Tibial nerve (tissue), 3 donors: ENCODE data around the gene NDUFS8.

Experiments used
- CTCF ChIP-seq, 5 experiments: fragments of 200-600 bp in 3 of 5; fragments of 450-650 bp in 2 of 5; sonication (generic) in 3 of 5; IDR thresholded peaks; one replicate each; pipeline ENCODE4 v1.5.1; 2016 to 2019; ENCODE audit warnings: antibody characterized with exemption in 5 of 5, mild to moderate bottlenecking in 3 of 5, moderate library complexity in 2 of 5
- POLR2A ChIP-seq, 2 donors: fragments of 450-650 bp; IDR thresholded peaks; one replicate each; pipeline ENCODE4 v1.6.1; 2017; ENCODE audit warnings: antibody characterized with exemption in 2 of 2, mild to moderate bottlenecking in 2 of 2, moderate library complexity in 2 of 2

DNA sequence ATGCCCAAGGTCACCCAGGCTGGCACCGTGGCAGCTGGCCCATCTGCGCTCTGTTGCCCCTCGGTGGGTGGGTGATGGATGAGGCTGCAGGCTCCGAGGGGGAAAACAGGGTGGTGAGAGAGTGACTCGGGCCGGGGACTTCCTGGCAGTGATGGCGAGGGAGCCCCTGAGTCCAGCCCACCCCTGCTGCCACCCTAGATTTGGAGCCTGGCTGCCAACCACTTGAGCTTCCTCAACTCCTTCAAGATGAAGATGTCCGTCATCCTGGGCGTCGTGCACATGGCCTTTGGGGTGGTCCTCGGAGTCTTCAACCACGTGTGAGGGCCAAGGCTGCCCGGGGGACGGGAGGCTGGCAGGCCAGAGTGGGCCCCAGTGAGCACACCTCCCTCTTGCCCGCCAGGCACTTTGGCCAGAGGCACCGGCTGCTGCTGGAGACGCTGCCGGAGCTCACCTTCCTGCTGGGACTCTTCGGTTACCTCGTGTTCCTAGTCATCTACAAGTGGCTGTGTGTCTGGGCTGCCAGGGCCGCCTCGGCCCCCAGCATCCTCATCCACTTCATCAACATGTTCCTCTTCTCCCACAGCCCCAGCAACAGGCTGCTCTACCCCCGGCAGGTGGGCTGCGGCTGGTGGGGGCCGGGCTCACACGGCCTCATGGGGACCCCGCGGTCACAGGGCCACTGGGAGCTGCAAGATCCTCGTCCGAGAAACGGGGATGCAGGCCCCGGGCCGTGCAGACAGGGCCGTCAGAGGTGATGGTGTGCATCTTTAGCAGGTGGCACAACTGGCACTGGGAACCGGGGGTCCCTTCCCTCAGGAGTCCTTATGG lies 18.4 kb downstream of the NDUFS8 start:
- TF ChIP-seq CTCF (IDR thresholded peaks at IDR 0.05): no peak
- TF ChIP-seq POLR2A (IDR thresholded peaks at IDR 0.05): no peak
